OCI-M2 (cell line): ENCODE measurements around the gene CEP85.

Experiments used
- DNase-seq: peaks from one replicate; lab custom pipeline; 2025; ENCODE audit not compliant: unreplicated experiment; lab: John Stamatoyannopoulos, UW

Gene CEP85

GRCh38 chr1:26278303-26278702 lies 44.3 kb downstream of the CEP85 start:
- DNase-seq: no peak

GRCh38 chr1:26278724-26279455 lies 44.9 kb downstream of the CEP85 start:
- no peak for DNase-seq

- no peak for DNase-seq
Observed at GRCh38 chr1:26279456-26280332, 45.7 kb downstream of the CEP85 start, which contains the start of gene SH3BGRL3. SH3BGRL3 (plus strand) TSS chr1:26280086; CDS start chr1:26280156, 70 bp downstream.

GRCh38 chr1:26280333-26281042 lies 46.5 kb downstream of the CEP85 start:
- DNase-seq: no peak

GRCh38 chr1:26281091-26281958 lies 47.3 kb downstream of the CEP85 start:
- DNase-seq: no peak

- no peak for DNase-seq
Observed at GRCh38 chr1:26281971-26282370, 48.0 kb downstream of the CEP85 start.

GRCh38 chr1:26282401-26282918 lies 48.5 kb downstream of the CEP85 start:
- no peak for DNase-seq

GRCh38 chr1:26283279-26283853 lies 49.4 kb downstream of the CEP85 start:
- no peak for DNase-seq

GRCh38 chr1:26283871-26284596 lies 50.0 kb downstream of the CEP85 start:
- DNase-seq: no peak

GRCh38 chr1:26284597-26285347 lies 50.8 kb downstream of the CEP85 start:
- DNase-seq: peak; percentile 81

GRCh38 chr1:26285366-26286063 lies 51.5 kb downstream of the CEP85 start:
- DNase-seq: no peak

- DNase-seq: no peak
Observed at GRCh38 chr1:26286064-26286416, 52.0 kb downstream of the CEP85 start.

GRCh38 chr1:26287033-26287711 lies 53.2 kb downstream of the CEP85 start:
- no peak for DNase-seq

- DNase-seq: no peak
Observed at GRCh38 chr1:26287811-26288210, 53.8 kb downstream of the CEP85 start.

GRCh38 chr1:26288311-26288941 lies 54.4 kb downstream of the CEP85 start:
- DNase-seq: no peak

- no peak for DNase-seq
Observed at GRCh38 chr1:26289158-26290059, 55.4 kb downstream of the CEP85 start.
